HG03108 (cell line): ENCODE results near the gene TINCR.

Source experiments
- ATAC-seq: cut with Tn5 transposase; IDR thresholded peaks from one replicate; pipeline ENCODE4 v1.9.1; 2021; ENCODE audit warnings: moderate library complexity; ENCODE audit not compliant: unreplicated experiment

The TINCR gene

GRCh38 chr19:5520501-5520900 is 47.3 kb downstream of the TINCR start:
- no peak for ATAC-seq

GRCh38 chr19:5519076-5519475 is 48.7 kb downstream of the TINCR start:
- ATAC-seq: no peak

- no peak for ATAC-seq
These were observed 52.0 kb downstream of the TINCR start for GRCh38 chr19:5515737-5516136.

- no peak for ATAC-seq
These were observed 53.8 kb downstream of the TINCR start for GRCh38 chr19:5514001-5514400.

GRCh38 chr19:5512715-5513114 is 55.0 kb downstream of the TINCR start:
- ATAC-seq: no peak
